OCI-LY3 (cell line): ENCODE measurements around the gene SMYD3.

Experiments used
- EZH2phosphoT487 ChIP-seq: fragments of 200-600 bp; shearing (Covaris generic); IDR thresholded peaks from 2 replicates; pipeline ENCODE4 v1.6.1; 2018; ENCODE audit warnings: antibody characterized with exemption, mixed run types, low read depth
- TF ChIP-seq, protein P1 (sequence below): fragments of 200-600, 300-600 bp; sonication (generic); IDR thresholded peaks from 2 replicates; pipeline ENCODE4 v1.5.1; 2014; ENCODE audit warnings: antibody characterized with exemption, low read length, low read depth

DNA sequence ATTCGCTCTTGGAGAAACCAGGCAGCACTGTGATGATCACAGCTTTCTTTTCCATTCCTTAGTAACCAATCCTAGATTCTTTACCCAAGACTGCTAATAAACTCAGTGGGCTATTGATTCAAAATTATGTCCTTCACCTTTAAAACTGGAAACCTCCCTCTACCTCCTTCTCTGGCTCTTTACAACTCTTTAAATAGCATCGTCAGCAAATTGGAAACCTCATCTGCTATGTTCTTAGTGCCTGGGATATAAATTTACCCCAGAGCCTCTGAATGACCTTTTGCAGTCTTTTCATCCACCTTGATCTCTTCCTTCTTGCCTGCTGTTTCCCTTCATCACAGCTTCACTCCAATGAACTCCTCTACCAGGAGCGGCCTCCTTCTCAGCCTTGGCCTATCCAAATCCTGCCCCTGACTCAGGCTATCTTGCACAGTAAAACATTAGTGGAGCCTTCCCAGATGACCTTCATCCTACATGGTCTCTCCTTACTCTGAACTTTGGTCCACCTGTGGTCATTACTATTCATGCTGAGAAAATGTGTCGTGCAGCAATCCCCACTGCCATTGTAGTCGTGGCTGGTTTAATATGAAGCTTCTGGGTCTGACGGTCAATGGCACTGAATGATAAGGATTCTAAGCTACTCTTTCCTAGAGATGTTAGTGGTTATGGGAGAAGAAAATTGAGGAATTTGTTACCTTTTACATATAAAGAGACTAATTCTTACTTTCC is 644.1 kb downstream of the SMYD3 start:
- TF ChIP-seq, protein P1, sequence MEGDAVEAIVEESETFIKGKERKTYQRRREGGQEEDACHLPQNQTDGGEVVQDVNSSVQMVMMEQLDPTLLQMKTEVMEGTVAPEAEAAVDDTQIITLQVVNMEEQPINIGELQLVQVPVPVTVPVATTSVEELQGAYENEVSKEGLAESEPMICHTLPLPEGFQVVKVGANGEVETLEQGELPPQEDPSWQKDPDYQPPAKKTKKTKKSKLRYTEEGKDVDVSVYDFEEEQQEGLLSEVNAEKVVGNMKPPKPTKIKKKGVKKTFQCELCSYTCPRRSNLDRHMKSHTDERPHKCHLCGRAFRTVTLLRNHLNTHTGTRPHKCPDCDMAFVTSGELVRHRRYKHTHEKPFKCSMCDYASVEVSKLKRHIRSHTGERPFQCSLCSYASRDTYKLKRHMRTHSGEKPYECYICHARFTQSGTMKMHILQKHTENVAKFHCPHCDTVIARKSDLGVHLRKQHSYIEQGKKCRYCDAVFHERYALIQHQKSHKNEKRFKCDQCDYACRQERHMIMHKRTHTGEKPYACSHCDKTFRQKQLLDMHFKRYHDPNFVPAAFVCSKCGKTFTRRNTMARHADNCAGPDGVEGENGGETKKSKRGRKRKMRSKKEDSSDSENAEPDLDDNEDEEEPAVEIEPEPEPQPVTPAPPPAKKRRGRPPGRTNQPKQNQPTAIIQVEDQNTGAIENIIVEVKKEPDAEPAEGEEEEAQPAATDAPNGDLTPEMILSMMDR: no peak
- TF ChIP-seq EZH2phosphoT487: no peak
